ENCODE measurements around the gene PODXL. TPM values are rescaled to one million over a fixed set of nuclear protein-coding genes. Genes with fewer than 3 reads are reported as not detected.
A peak's percentile ranks its signal among the peaks of the same experiment; 100 is the strongest.

Gene PODXL
- total RNA-seq, 1 experiment from 2014 or later: 727 TPM

DNA sequence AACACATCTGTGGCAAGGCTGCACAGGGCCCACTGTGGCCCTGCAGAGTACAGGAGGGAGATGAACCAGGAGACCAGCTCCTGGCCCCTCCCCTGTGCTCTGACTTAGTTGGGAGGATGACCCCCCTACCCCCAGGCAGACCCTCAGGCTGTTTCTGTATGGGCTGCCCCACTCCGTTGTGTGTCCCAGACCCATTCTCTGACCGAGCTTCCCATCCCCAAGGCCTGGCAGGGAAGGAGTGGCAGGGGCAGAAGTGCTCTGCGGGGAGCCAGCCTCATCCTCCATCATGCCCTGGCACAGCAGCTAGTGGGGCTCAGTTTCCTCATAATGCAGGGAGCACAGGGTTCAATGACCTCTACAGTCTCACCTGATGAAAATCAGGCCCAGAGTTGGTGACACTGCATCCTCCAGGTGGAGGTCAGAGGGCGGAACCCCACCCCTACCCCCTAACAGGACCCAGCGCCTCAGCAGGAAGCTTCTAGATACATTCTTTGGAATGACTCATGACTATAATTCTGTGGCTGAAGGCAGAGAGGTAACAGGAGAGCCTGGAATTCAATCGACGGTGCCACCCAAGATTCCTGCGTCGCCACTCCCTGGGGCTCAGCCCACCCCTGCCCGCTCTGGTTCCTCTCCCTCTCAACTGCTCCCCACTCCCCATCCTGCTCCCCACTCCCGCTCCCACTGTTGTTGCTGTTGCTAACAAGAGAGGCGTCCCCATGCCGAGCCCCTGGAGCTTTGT is 18.2 kb downstream of the PODXL start:
- Histone ChIP-seq H2BK120ac (ENCODE audit: low read depth, low read length, poor library complexity, severe bottlenecking) (no peak overlapping the region), H4K8ac (replicated peaks; ENCODE audit: insufficient read length, low read depth, low read length) (no peak overlapping the region), H3K9me3 (ENCODE audit: control insufficient read depth, low read depth, low read length) (no peaks in the 10 kb centered on the region), H3K4ac (ENCODE audit: low read depth, low read length) (no peak overlapping the region), H2BK20ac (ENCODE audit: low read depth, low read length, poor library complexity, severe bottlenecking) (no peak overlapping the region), H4K5ac (ENCODE audit: insufficient read length, low read depth, low read length) (no peak overlapping the region), H2AK5ac (ENCODE audit: insufficient read length, low read length) (no peak overlapping the region), H3K79me1 (ENCODE audit: insufficient read depth, low read depth, low read length, poor library complexity, severe bottlenecking) (no peaks in the 10 kb centered on the region), H2BK12ac (ENCODE audit: insufficient read length, low read depth, low read length) (no peak overlapping the region), H3K79me2 (ENCODE audit: insufficient read depth, low read length) (peaks cover 97% of the 10 kb centered on the region), H3K4me1 (ENCODE audit: insufficient read depth, low read length) (peaks cover 11% of the 10 kb centered on the region; the same call in 1 of the 2 replicates), H3K18ac (ENCODE audit: insufficient read length, low read depth, low read length) (no peak overlapping the region), H3K27me3 (ENCODE audit: insufficient read depth, low read length) (no peaks in the 10 kb centered on the region), H3K27ac (ENCODE audit: insufficient read length, low read depth, low read length) (no peak overlapping the region), H3K4me2 (ENCODE audit: insufficient read depth, insufficient read length, low read length) (no peak overlapping the region), H3K14ac (ENCODE audit: insufficient read depth, low read length) (no peak overlapping the region; the same call in 1 of the 2 replicates), H4K91ac (ENCODE audit: insufficient read length, low read depth, low read length) (no peak overlapping the region), H2BK15ac (ENCODE audit: low read depth, low read length) (no peak overlapping the region), H2BK5ac (ENCODE audit: insufficient read length, low read length) (no peak overlapping the region), H4K20me1 (ENCODE audit: control insufficient read depth, insufficient read depth, insufficient read length) (peaks cover 5% of the 10 kb centered on the region), H3K23ac (ENCODE audit: insufficient read length, low read depth, low read length) (no peak overlapping the region), H3K23me2 (ENCODE audit: insufficient read length, low read depth, low read length, poor library complexity, severe bottlenecking) (no peaks in the 10 kb centered on the region), H3K56ac (ENCODE audit: insufficient read length, low read depth, low read length) (no peak overlapping the region), H2AFZ (ENCODE audit: low read length) (no peak overlapping the region), H3K9ac (ENCODE audit: extremely low read depth, insufficient read length, low read length) (no peak overlapping the region), H3T11ph (ENCODE audit: low read length) (no peak overlapping the region)
- peaks cover 62 to 89% (median 88%) of the 10 kb centered on the region in 3 experiments; a peak in 6 of 7 replicates for H3K36me3 Mint-ChIP-seq (ENCODE audit: insufficient read depth in 1 of 3, low read depth in 3 of 3)
- no peaks in the 10 kb centered on the region for H3K27me3 Mint-ChIP-seq (ENCODE audit: low read depth)
- TF ChIP-seq, protein P1, sequence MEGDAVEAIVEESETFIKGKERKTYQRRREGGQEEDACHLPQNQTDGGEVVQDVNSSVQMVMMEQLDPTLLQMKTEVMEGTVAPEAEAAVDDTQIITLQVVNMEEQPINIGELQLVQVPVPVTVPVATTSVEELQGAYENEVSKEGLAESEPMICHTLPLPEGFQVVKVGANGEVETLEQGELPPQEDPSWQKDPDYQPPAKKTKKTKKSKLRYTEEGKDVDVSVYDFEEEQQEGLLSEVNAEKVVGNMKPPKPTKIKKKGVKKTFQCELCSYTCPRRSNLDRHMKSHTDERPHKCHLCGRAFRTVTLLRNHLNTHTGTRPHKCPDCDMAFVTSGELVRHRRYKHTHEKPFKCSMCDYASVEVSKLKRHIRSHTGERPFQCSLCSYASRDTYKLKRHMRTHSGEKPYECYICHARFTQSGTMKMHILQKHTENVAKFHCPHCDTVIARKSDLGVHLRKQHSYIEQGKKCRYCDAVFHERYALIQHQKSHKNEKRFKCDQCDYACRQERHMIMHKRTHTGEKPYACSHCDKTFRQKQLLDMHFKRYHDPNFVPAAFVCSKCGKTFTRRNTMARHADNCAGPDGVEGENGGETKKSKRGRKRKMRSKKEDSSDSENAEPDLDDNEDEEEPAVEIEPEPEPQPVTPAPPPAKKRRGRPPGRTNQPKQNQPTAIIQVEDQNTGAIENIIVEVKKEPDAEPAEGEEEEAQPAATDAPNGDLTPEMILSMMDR (conservative IDR thresholded peaks at IDR 0.05): no peak
- peaks cover 69 to 91% of the 10 kb centered on the region in 2 experiments for H3K4me1 Mint-ChIP-seq
- peak overlapping the region; percentile 92 to 95 (median 93); a peak in 6 of 7 replicates for H3K27ac Mint-ChIP-seq
- peak overlapping the region in 1 of 2 experiments; percentile 63; a peak in 1 of 5 replicates for H3K4me3 Mint-ChIP-seq
- DNase-seq: no peak
- H3K9me3 Mint-ChIP-seq: no peaks in the 10 kb centered on the region
- WGBS (ENCODE audit: extremely low coverage, insufficient read length, low lambda C conversion rate): no CpG with 5 or more reads among the region's 13 CpGs
